Measurements from ENCODE around the gene ENOSF1. TPM values are rescaled to one million over a fixed set of nuclear protein-coding genes. Genes with fewer than 3 reads are reported as not detected.

Gene ENOSF1
- total and polyA plus RNA-seq, 2 of the 13 experiments (the other 11 are each of a cell fraction or from before 2014, with no cell fraction given): 37.6 to 40.1 TPM

DNA sequence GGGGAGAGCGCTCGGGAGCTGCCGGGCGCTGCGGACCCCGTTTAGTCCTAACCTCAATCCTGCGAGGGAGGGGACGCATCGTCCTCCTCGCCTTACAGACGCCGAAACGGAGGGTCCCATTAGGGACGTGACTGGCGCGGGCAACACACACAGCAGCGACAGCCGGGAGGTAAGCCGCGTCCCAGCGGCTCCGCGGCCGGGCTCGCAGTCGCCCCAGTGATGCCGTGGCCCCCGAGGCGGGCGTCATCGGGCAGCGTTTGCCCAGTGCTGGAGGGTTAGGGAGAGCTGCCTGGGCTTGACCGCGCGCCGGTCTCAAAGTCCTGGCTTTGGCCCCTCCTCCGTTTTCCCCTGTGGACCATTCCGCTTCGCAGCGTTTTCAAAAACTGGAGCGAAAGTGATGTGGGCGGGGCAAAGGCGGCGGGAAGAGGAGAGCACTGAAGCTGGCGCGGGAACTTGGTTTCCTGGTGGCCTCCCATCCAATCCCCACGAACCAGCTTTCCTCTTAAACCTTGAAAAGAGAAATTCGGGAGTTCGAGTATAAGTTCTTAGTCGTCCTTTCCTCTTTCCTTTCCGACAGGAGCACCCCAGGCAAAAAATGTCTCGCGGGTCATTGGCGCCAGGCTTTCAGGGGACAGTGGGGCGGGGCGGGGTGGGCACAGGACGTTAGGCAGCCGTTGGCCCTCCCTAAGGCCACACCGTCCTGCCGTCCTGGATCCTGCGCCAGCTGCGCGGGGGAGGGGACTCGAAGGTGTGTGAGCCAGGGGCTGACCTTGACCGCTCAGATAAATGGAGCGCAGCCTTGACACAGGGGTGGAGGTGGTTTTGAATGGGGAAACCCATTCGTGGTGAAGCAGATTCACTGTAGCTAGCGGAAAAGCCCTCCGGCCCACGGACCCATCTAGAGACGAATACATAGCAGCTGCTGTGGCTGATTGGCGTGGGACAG is 54.2 kb downstream of the ENOSF1 start (continued):
- TF ChIP-seq ISX (CRISPR knock-in tag; conservative IDR thresholded peaks at IDR 0.05): 0 out of 2 replicates have a peak, but pooled peaks have one; percentile 70
- TF ChIP-seq ZNF567 (CRISPR knock-in tag; IDR thresholded peaks at IDR 0.05; ENCODE audit: borderline replicate concordance): no peak
- no peak for TF ChIP-seq HDAC6 (IDR thresholded peaks at IDR 0.05; ENCODE audit: low read depth, low read length)
- TF ChIP-seq SMARCC2 (IDR thresholded peaks at IDR 0.05): no peak
- no peak for TF ChIP-seq NFIC (IDR thresholded peaks at IDR 0.05; ENCODE audit: low read length)
- peak; percentile 45; the same call in 1 of the 2 replicates for TF ChIP-seq RNF2 (conservative IDR thresholded peaks at IDR 0.05; ENCODE audit: low read depth)
- TF ChIP-seq ZNF850 (CRISPR knock-in tag; conservative IDR thresholded peaks at IDR 0.05): no peak
- TF ChIP-seq GZF1 (CRISPR knock-in tag; IDR thresholded peaks at IDR 0.05): no peak
- TF ChIP-seq ATAD3A (CRISPR knock-in tag; IDR thresholded peaks at IDR 0.05): no peak
- no peak for TF ChIP-seq ZBTB21 (CRISPR knock-in tag; IDR thresholded peaks at IDR 0.05)
- peak; percentile 9; the same call in 1 of the 2 replicates for TF ChIP-seq SP2 (CRISPR knock-in tag; IDR thresholded peaks at IDR 0.05)
- TF ChIP-seq, protein P1, sequence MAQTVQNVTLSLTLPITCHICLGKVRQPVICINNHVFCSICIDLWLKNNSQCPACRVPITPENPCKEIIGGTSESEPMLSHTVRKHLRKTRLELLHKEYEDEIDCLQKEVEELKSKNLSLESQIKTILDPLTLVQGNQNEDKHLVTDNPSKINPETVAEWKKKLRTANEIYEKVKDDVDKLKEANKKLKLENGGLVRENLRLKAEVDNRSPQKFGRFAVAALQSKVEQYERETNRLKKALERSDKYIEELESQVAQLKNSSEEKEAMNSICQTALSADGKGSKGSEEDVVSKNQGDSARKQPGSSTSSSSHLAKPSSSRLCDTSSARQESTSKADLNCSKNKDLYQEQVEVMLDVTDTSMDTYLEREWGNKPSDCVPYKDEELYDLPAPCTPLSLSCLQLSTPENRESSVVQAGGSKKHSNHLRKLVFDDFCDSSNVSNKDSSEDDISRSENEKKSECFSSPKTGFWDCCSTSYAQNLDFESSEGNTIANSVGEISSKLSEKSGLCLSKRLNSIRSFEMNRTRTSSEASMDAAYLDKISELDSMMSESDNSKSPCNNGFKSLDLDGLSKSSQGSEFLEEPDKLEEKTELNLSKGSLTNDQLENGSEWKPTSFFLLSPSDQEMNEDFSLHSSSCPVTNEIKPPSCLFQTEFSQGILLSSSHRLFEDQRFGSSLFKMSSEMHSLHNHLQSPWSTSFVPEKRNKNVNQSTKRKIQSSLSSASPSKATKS (CRISPR knock-in tag; IDR thresholded peaks at IDR 0.05): 0 out of 2 replicates have a peak, but pooled peaks have one; percentile 66
- TF ChIP-seq ZBTB8A (CRISPR knock-in tag; IDR thresholded peaks at IDR 0.05; ENCODE audit: borderline replicate concordance, low read depth): no peak; the same call in 1 of the 2 replicates
- no peak for TF ChIP-seq KDM6A (CRISPR knock-in tag; IDR thresholded peaks at IDR 0.05; ENCODE audit: low read depth)
- TF ChIP-seq ZBTB20 (CRISPR knock-in tag; IDR thresholded peaks at IDR 0.05; ENCODE audit: borderline replicate concordance, low read depth): no peak
- peak; percentile 47; the same call in 1 of the 2 replicates for TF ChIP-seq MIER3 (CRISPR knock-in tag; IDR thresholded peaks at IDR 0.05; ENCODE audit: borderline replicate concordance)
- TF ChIP-seq, protein P2, sequence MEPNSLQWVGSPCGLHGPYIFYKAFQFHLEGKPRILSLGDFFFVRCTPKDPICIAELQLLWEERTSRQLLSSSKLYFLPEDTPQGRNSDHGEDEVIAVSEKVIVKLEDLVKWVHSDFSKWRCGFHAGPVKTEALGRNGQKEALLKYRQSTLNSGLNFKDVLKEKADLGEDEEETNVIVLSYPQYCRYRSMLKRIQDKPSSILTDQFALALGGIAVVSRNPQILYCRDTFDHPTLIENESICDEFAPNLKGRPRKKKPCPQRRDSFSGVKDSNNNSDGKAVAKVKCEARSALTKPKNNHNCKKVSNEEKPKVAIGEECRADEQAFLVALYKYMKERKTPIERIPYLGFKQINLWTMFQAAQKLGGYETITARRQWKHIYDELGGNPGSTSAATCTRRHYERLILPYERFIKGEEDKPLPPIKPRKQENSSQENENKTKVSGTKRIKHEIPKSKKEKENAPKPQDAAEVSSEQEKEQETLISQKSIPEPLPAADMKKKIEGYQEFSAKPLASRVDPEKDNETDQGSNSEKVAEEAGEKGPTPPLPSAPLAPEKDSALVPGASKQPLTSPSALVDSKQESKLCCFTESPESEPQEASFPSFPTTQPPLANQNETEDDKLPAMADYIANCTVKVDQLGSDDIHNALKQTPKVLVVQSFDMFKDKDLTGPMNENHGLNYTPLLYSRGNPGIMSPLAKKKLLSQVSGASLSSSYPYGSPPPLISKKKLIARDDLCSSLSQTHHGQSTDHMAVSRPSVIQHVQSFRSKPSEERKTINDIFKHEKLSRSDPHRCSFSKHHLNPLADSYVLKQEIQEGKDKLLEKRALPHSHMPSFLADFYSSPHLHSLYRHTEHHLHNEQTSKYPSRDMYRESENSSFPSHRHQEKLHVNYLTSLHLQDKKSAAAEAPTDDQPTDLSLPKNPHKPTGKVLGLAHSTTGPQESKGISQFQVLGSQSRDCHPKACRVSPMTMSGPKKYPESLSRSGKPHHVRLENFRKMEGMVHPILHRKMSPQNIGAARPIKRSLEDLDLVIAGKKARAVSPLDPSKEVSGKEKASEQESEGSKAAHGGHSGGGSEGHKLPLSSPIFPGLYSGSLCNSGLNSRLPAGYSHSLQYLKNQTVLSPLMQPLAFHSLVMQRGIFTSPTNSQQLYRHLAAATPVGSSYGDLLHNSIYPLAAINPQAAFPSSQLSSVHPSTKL (CRISPR knock-in tag; IDR thresholded peaks at IDR 0.05): peak; percentile 45
- TF ChIP-seq, protein P3, sequence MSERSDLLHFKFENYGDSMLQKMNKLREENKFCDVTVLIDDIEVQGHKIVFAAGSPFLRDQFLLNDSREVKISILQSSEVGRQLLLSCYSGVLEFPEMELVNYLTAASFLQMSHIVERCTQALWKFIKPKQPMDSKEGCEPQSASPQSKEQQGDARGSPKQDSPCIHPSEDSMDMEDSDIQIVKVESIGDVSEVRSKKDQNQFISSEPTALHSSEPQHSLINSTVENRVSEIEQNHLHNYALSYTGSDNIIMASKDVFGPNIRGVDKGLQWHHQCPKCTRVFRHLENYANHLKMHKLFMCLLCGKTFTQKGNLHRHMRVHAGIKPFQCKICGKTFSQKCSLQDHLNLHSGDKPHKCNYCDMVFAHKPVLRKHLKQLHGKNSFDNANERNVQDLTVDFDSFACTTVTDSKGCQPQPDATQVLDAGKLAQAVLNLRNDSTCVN (CRISPR knock-in tag; IDR thresholded peaks at IDR 0.05; ENCODE audit: borderline replicate concordance): no peak

Data from HepG2 (cell line).